GM12801 (cell line): ENCODE measurements around the gene SLC35E2B.

Experiments
- CTCF ChIP-seq: IDR thresholded peaks from one replicate; pipeline ENCODE4 v1.5.1; 2011; ENCODE audit warnings: control low read depth; ENCODE audit not compliant: insufficient read length; ENCODE audit errors: extremely low read depth

Gene SLC35E2B

GRCh38 chr1:1672181-1672965 is 20.2 kb downstream of the SLC35E2B start:
- no peak for TF ChIP-seq CTCF

- TF ChIP-seq CTCF, result no peak
Measured at GRCh38 chr1:1671365-1672119, 21.1 kb downstream of the SLC35E2B start.

- no peak for TF ChIP-seq CTCF
Measured at GRCh38 chr1:1670866-1671265, 21.7 kb downstream of the SLC35E2B start.

- TF ChIP-seq CTCF, result no peak
Measured at GRCh38 chr1:1669468-1670440, 22.8 kb downstream of the SLC35E2B start.

- TF ChIP-seq CTCF, result no peak
Measured at GRCh38 chr1:1666526-1666925, 26.1 kb downstream of the SLC35E2B start.

GRCh38 chr1:1665815-1666251 is 26.8 kb downstream of the SLC35E2B start:
- no peak for TF ChIP-seq CTCF
